GM23338 (cell line): ENCODE measurements around the gene CTNNA3. TPM values are rescaled to one million over a fixed set of nuclear protein-coding genes. Genes with fewer than 3 reads are reported as not detected.

Experiments
- ATAC-seq: fragments of 200-7000 bp; cut with Tn5 transposase; 3 replicates; pipeline ENCODE4 v1.9.1; 2020
- DNase-seq: peaks from one replicate; pipeline ENCODE4 v3.0.0-alpha.2; 2015; ENCODE audit warnings: low spot score
- H2AFZ ChIP-seq: fragments of 200-600 bp; sonication (generic); 2 replicates; pipeline ENCODE4 v1.8.0; 2016; ENCODE audit warnings: antibody characterized with exemption, mild to moderate bottlenecking, moderate library complexity
- H3F3A ChIP-seq: fragments of 200-600 bp; sonication (generic); replicated peaks from 2 replicates; pipeline ENCODE4 v1.8.0; 2017; ENCODE audit warnings: antibody characterized with exemption, mixed run types, low read depth
- H3K27ac ChIP-seq: fragments of 200-600 bp; sonication (generic); 2 replicates; pipeline ENCODE4 v1.6.1; 2016; ENCODE audit warnings: low read depth
- H3K27me3 ChIP-seq: fragments of 200-600 bp; sonication (generic); 2 replicates; pipeline ENCODE4 v1.8.0; 2016; ENCODE audit warnings: mild to moderate bottlenecking, mixed run types, moderate library complexity; ENCODE audit not compliant: insufficient read depth
- H3K36me3 ChIP-seq: fragments of 200-600 bp; sonication (generic); 2 replicates; pipeline ENCODE4 v1.8.0; 2016; ENCODE audit warnings: mild to moderate bottlenecking; ENCODE audit not compliant: insufficient read depth
- H3K4me1 ChIP-seq: fragments of 200-600 bp; sonication (generic); 2 replicates; pipeline ENCODE4 v1.8.0; 2016; ENCODE audit warnings: mild to moderate bottlenecking, moderate library complexity; ENCODE audit not compliant: insufficient read depth
- H3K4me2 ChIP-seq: fragments of 200-600 bp; sonication (generic); 2 replicates; pipeline ENCODE4 v1.7.1; 2017; ENCODE audit warnings: mixed run types
- H3K4me3 ChIP-seq: fragments of 200-600 bp; sonication (generic); 2 replicates; pipeline ENCODE4 v1.6.1; 2016; ENCODE audit warnings: mixed run types
- H3K79me2 ChIP-seq: fragments of 200-600 bp; sonication (generic); replicated peaks from 2 replicates; pipeline ENCODE4 v1.8.0; 2017; ENCODE audit warnings: mild to moderate bottlenecking; ENCODE audit not compliant: insufficient read depth
- H3K9me2 ChIP-seq: fragments of 200-600 bp; sonication (generic); 2 replicates; pipeline ENCODE4 v1.8.0; 2017; ENCODE audit not compliant: insufficient read depth
- H4K20me1 ChIP-seq: fragments of 200-600 bp; sonication (generic); replicated peaks from 2 replicates; pipeline ENCODE4 v1.8.0; 2017; ENCODE audit warnings: mild to moderate bottlenecking; ENCODE audit not compliant: insufficient read depth
- H3K27ac Mint-ChIP-seq: 2 replicates; pipeline ENCODE4 v1.8.0; 2020; ENCODE audit warnings: inconsistent platforms, mild to moderate bottlenecking, moderate library complexity, mixed read lengths
- H3K27me3 Mint-ChIP-seq: 3 replicates; pipeline ENCODE4 v1.8.0; 2022; ENCODE audit warnings: low read depth, mild to moderate bottlenecking, moderate library complexity, mixed read lengths, inconsistent platforms; ENCODE audit not compliant: insufficient read depth, poor library complexity
- H3K36me3 Mint-ChIP-seq: 3 replicates; pipeline ENCODE4 v1.8.0; 2021; ENCODE audit warnings: low read depth, mild to moderate bottlenecking, inconsistent platforms, moderate library complexity, mixed read lengths
- H3K4me1 Mint-ChIP-seq: 3 replicates; pipeline ENCODE4 v1.8.0; 2020; ENCODE audit warnings: mild to moderate bottlenecking, inconsistent platforms, mixed read lengths
- H3K4me3 Mint-ChIP-seq: 3 replicates; pipeline ENCODE4 v1.8.0; 2021; ENCODE audit warnings: moderate library complexity, mild to moderate bottlenecking, inconsistent platforms, mixed read lengths
- H3K9me3 Mint-ChIP-seq: 3 replicates; pipeline ENCODE4 v1.8.0; 2020; ENCODE audit warnings: moderate library complexity, mild to moderate bottlenecking, inconsistent platforms, mixed read lengths
- CREB1 ChIP-seq: fragments of 250-450 bp; sonication (Bioruptor Pico); IDR thresholded peaks from 2 replicates; pipeline ENCODE4 v1.5.0; 2020; ENCODE audit warnings: low read depth, mild to moderate bottlenecking, moderate library complexity
- CTCF ChIP-seq, 2 experiments: fragments of 200-600 bp in 1 of 2; sonication (generic) in 1 of 2; conservative IDR thresholded peaks; 2 replicates each; pipeline versions ENCODE4 v1.5.1 to v1.6.1; 2016 to 2017; ENCODE audit warnings: antibody characterized with exemption in 2 of 2, low read depth in 2 of 2, mild to moderate bottlenecking in 2 of 2, moderate library complexity in 1 of 2
- ETS1 ChIP-seq: IDR thresholded peaks from 2 replicates; pipeline ENCODE4 v1.6.1; 2016; ENCODE audit warnings: antibody characterized with exemption
- EZH2 ChIP-seq: fragments of 200-600 bp; sonication (generic); IDR thresholded peaks from one replicate; pipeline ENCODE4 v1.8.0; 2017; ENCODE audit warnings: antibody characterized with exemption, mild to moderate bottlenecking, low read depth; ENCODE audit not compliant: unreplicated experiment
- EZH2phosphoT487 ChIP-seq: fragments of 200-600 bp; sonication (generic); IDR thresholded peaks from one replicate; pipeline ENCODE4 v1.8.1; 2018; ENCODE audit warnings: antibody characterized with exemption; ENCODE audit not compliant: unreplicated experiment
- JUNB ChIP-seq: IDR thresholded peaks from one replicate; pipeline ENCODE4 v1.6.1; 2016; ENCODE audit warnings: antibody characterized with exemption; ENCODE audit not compliant: unreplicated experiment
- NANOG ChIP-seq: IDR thresholded peaks from 2 replicates; pipeline ENCODE4 v1.6.1; 2016; ENCODE audit warnings: antibody characterized with exemption, borderline replicate concordance
- REST ChIP-seq: IDR thresholded peaks from one replicate; pipeline ENCODE4 v1.6.1; 2018; ENCODE audit warnings: antibody characterized with exemption; ENCODE audit not compliant: unreplicated experiment
- STAT1 ChIP-seq: IDR thresholded peaks from one replicate; pipeline ENCODE4 v1.6.1; 2016; ENCODE audit warnings: antibody characterized with exemption; ENCODE audit not compliant: unreplicated experiment
- ZNF331 ChIP-seq: fragments of 250-450 bp; sonication (Bioruptor Pico); IDR thresholded peaks from 2 replicates; pipeline ENCODE4 v1.5.0; 2020; ENCODE audit warnings: low read depth, mild to moderate bottlenecking, moderate library complexity
- ZNF462 ChIP-seq: fragments of 250-450 bp; sonication (Bioruptor Pico); IDR thresholded peaks from 2 replicates; pipeline ENCODE4 v1.5.0; 2020; ENCODE audit warnings: mild to moderate bottlenecking, moderate library complexity
- polyA plus RNA-seq: library from polyadenylated mRNA; unstranded; fragments of >200 nt; fragmentation: Nextera tagmentation; extraction: Ambion mirVana; gene quantifications from 2 replicates; pipeline ENCODE4 v1.2.1, GENCODE V29; 2016
- total RNA-seq: library from RNA; depleted of rRNA; stranded (reverse); fragments of >200 nt; shearing (Covaris generic); gene quantifications from 2 replicates; pipeline ENCODE4 v1.2.3, GENCODE V29; 2014

The CTNNA3 gene
- total and polyA plus RNA-seq, 2 experiments from 2014 or later = 0.71 to 3.3 TPM

DNA sequence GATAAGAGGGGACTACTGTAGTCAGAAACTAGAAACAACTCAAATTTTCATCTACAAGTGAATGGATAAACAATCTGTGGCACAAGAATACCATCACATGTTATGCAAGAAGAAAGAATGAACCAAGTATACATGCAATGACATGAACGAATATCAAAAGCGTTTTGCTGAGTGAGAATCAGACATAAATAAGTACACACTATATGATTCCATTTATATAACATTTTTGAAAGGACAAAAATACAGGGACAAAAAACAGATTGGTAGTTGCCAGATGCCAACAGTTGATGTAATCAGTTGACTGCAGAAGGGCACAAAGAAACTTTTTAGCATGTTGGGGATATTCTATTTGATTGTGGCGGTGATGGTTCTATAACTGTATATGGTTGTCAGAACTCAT, 33.6 kb downstream of the CTNNA3 start:
- no peaks in the 10 kb centered on the region for H3K9me3 Mint-ChIP-seq
- no peaks in the 10 kb centered on the region for H3K27me3 ChIP-seq
- H3K4me2 ChIP-seq = no peak overlapping the region
- no peaks in the 10 kb centered on the region for H4K20me1 ChIP-seq
- H3F3A ChIP-seq = no peaks in the 10 kb centered on the region
- H3K27me3 Mint-ChIP-seq = no peaks in the 10 kb centered on the region
- peaks cover 7% of the 10 kb centered on the region for H3K4me1 ChIP-seq
- TF ChIP-seq CTCF (conservative IDR thresholded peaks at IDR 0.05; ENCODE audit: low read depth in 2 of 2) = no peak
- no peak for TF ChIP-seq ZNF331 (CRISPR knock-in tag)
- no peak for TF ChIP-seq ETS1
- TF ChIP-seq EZH2phosphoT487 = no peak
- TF ChIP-seq REST = no peak
- TF ChIP-seq NANOG = no peak
- no peak for TF ChIP-seq ZNF462
- no peak for TF ChIP-seq JUNB
- TF ChIP-seq STAT1 = no peak
- no peak for TF ChIP-seq EZH2
- TF ChIP-seq CREB1 = no peak
- no peak overlapping the region for H3K4me3 ChIP-seq
- no peak overlapping the region for H3K27ac ChIP-seq
- H3K4me3 Mint-ChIP-seq = no peak overlapping the region
- no peaks in the 10 kb centered on the region for H3K79me2 ChIP-seq
- peaks cover 13% of the 10 kb centered on the region for H3K4me1 Mint-ChIP-seq
- H2AFZ ChIP-seq = no peak overlapping the region
- H3K36me3 ChIP-seq = no peaks in the 10 kb centered on the region
- no peaks in the 10 kb centered on the region for H3K9me2 ChIP-seq
- H3K27ac Mint-ChIP-seq = no peak overlapping the region
- ATAC-seq (no peak), DNase-seq (no peak)
- H3K36me3 Mint-ChIP-seq = no peaks in the 10 kb centered on the region
